NCI-H2107 treated with DMSO at 0.1 percent for 48 hours (cell line): ENCODE measurements around the gene ACACB.

Experiments
- DNase-seq: peaks from one replicate; lab custom pipeline; 2025; ENCODE audit not compliant: unreplicated experiment; lab: John Stamatoyannopoulos, UW

Gene ACACB

GRCh38 chr12:109294286-109294796 is 178.0 kb downstream of the ACACB start:
- no peak for DNase-seq

- no peak for DNase-seq
Measured at GRCh38 chr12:109295764-109296425, 179.5 kb downstream of the ACACB start.

DNA sequence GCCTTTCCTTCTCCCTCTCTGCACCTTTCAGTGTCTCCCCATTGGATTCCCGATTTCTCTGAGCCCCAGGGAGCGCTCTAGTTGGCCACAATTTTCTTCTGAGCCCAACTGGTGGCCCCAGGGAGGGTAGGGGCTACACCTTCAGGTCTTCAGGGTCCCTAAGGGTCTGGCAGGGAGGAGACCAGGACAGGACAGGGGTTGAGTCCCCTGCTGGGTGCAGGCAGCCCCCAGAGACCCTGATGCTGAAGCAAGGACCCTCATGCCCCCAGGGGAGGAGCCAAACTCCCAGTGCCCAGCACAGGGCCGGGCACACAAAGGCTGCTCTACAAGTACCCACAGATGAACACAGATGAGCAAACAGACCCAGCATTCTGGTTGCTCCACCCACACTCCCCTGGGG is 180.0 kb downstream of the ACACB start:
- no peak for DNase-seq

- DNase-seq, result no peak
Measured at GRCh38 chr12:109299849-109300248, 183.5 kb downstream of the ACACB start.

DNA sequence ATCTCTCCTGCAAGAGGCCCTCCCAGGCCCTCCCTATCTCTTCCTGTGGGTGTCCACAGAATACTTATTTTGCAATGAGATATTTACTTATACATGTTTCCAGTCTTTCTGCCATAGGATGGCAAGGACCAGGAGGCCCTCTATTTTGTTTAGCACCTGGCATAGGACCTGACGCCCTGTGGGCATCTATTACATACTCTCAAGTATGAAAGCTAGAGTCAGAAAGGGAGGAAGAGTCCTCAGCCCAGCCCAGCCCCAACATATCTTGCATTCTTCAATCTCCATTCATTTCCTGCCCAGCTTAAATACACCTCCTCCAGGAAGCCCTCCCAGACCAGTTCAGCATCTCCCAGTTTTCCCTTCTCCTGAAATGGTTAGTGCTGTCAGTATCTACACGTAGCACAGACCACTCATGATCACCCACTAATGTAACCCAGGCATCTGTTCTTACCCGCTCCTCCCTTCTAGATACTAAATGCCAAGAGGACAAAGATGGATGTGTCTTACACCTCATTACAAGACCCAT is 185.3 kb downstream of the ACACB start:
- DNase-seq, result no peak

DNA sequence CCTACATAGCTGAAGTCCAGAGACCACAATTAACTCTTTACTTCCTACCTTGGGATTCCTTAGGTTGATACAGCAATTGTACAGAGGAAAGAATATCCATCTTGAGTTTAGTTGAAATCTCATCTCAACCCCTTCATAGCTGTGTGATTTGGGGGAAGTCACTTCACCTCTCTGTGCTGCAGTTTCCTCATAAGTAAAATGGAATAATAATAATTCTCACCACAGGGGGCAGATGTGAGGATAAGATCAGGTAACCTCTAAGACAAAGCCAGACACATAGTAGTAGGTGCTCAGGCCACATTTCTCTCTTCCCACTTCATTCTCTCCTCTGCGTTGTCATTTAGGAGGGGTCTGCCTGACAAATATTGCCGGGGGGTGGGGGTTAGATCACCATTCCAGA is 186.0 kb downstream of the ACACB start:
- DNase-seq, result peak; percentile 9

GRCh38 chr12:109302770-109303169 is 186.4 kb downstream of the ACACB start:
- no peak for DNase-seq

GRCh38 chr12:109304485-109304884 is 188.1 kb downstream of the ACACB start:
- peak; percentile 84 for DNase-seq

GRCh38 chr12:109305547-109305946 is 189.2 kb downstream of the ACACB start:
- DNase-seq, result no peak

GRCh38 chr12:109307051-109307450 is 190.7 kb downstream of the ACACB start:
- peak; percentile 24 for DNase-seq

DNA sequence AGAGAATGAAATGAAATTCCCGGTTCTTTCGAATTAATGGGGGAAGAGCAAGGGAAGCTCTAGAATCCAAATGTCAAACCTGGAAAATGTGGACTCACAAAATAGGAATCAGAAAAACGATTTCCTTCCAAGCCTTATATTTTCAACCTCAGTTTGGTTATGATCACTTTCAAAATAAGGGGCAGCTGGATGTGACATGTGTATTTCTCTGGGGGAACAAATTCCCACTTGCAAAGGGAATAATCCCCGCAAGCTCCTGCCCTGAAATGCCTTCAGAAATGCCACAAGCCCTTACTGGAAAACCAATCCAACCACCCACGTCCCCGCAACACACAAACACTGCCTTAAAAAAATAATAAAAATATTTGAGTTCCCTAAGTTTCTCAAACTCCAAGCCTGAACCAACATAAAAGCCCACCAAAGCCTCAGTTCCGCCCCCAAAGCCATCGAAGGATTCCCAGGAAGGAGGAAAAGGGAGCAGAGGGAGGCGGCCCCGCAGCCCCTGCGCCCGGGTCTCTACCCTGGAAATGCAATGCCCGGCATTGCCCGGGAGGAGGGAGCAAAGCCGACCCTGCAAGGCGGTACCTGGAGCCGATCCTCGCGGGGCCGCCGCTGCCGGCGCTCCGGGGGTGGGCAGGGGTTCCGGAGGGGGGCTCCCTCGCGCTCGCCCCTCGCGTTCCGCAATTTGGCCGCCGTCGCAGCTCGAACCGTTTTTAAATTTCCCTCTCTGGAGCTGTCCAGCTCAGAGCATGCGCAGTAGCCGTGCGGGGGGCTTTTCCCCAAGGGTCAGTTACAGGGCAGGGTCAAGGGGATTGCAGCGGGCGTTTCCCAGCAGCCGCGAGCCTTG is 192.4 kb downstream of the ACACB start, which contains the start of gene FOXN4:
Gene FOXN4, minus strand, starts transcription at position 751 of the 847 bp plus-strand sequence. CDS start 963 bp downstream, outside the sequence.
- no peak for DNase-seq

DNA sequence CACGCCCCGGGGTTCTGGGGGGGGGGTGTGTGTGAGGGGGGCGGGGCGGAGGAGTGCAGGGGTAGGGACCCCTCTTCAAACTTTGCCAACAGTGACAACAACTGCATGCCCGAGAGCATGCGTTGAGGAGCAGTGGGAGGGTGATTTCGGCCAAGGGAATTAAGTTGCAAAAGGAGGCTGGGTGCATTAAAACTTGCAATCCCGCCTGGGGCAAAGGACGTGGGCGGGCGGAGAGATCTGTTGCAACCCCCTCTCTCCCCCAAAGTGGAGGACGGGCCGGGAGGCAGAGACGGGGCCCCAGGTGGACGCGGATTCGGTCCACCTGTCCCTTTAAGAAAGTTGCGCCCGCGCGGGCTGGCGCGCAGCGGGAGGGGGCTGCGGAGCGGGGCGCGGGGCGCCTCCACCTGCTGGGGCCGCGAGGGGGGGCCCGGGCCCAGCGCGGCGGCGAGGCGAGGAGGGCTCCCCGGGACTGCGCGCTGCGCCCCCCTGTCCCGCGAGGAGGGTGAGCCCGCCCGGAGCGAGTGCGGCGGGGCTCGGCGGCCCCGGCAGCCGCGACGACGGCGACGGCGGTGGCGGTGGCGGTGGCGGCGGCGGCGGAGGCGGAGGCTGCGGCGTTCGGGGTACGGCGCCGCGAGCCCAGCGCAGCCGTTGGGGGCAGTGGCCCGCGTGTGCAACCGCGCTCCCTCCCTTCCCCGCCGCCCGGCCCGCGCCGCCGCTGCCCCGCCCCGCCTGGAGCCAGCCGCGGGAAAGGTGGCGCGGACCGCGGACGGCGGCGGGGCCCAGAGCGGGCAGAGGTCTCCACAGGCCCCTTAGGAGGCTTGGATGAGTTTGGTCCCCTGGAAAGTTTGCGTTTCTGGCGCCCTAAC is 193.2 kb downstream of the ACACB start:
- no peak for DNase-seq

DNA sequence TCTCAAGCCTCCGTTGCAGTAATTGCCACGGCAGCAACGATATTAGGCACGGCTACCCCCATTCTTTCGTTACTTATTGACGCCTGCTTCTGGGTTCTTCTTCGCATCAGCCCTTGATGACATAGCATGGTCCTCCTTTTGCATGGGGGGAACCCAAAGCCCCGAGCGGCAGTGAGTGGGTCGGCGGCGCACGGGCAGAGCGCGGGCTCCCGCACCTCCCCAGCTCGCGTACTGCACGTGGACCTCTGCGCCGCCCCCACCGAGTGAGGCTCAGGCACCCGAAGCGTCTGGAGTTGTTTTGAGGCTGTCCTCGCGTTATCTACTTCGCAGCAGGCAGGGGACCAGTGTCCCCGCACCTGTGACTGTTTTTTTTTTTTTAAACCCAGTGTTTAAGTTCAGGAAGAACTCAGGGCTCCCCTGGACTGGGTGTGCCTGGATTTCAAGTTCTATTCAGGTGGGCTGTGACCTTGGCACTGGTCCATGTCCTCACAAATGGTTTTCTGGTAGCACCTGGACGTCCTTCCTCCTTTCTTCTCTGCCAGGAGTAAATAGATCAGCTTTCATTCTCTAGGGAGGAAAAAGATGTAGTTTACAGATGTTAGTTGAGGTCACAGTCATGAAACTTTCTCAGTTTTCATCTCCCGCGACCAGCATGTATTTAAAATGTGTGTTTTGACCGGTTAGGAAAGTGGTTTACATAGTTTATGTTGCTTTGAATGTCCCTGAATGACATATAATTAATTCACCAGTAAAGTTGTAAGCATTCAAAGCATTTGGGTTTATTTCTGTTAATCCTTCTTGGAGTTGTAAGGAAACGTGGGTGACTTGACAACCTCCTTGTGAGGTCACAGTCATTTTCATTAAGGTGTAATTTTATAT is 194.1 kb downstream of the ACACB start:
- peak; percentile 98 for DNase-seq
